Neuronal stem cell (in vitro differentiated cells): ENCODE measurements around the gene CCDC184.
"Not testable (repeated sequence)": the region's sequence is repeated elsewhere in the genome, so short reads cannot be mapped to it uniquely, and the experiment has no call there.

Source experiments
- DNase-seq: peaks from one replicate; pipeline ENCODE4 v3.0.0-alpha.2; 2013; ENCODE audit warnings: low spot score
- H2AFZ ChIP-seq: one replicate; pipeline ENCODE4 v1.6.1; 2013; ENCODE audit warnings: mild to moderate bottlenecking, low read length, inconsistent platforms
- H2AK5ac ChIP-seq: 2 replicates; pipeline ENCODE4 v1.6.1; 2013; ENCODE audit warnings: low read depth, mild to moderate bottlenecking, inconsistent platforms, low read length, moderate library complexity, mixed read lengths
- H2BK120ac ChIP-seq: 2 replicates; pipeline ENCODE4 v1.6.1; 2013; ENCODE audit warnings: low read depth, mild to moderate bottlenecking, inconsistent platforms, low read length, moderate library complexity, mixed read lengths
- H2BK12ac ChIP-seq: one replicate; pipeline ENCODE4 v1.6.1; 2013; ENCODE audit warnings: low read length, inconsistent platforms
- H2BK15ac ChIP-seq: 2 replicates; pipeline ENCODE4 v1.6.1; 2013; ENCODE audit warnings: mild to moderate bottlenecking, low read length, inconsistent platforms, mixed read lengths
- H2BK5ac ChIP-seq: one replicate; pipeline ENCODE4 v1.6.1; 2013; ENCODE audit warnings: inconsistent platforms, mild to moderate bottlenecking, low read length, moderate library complexity
- H3K14ac ChIP-seq: one replicate; pipeline ENCODE4 v1.6.1; 2013; ENCODE audit warnings: low read length, inconsistent platforms
- H3K18ac ChIP-seq: 2 replicates; pipeline ENCODE4 v1.6.1; 2013; ENCODE audit warnings: low read length, inconsistent platforms
- H3K23ac ChIP-seq: 2 replicates; pipeline ENCODE4 v1.6.1; 2013; ENCODE audit warnings: low read depth, mild to moderate bottlenecking, mixed read lengths, low read length, inconsistent platforms; ENCODE audit not compliant: poor library complexity
- H3K27ac ChIP-seq: replicated peaks from 3 replicates; pipeline ENCODE4 v1.5.1; 2013; ENCODE audit warnings: low read length, inconsistent platforms
- H3K27me3 ChIP-seq, 3 experiments: 2 replicates each; pipeline ENCODE4 v1.6.1; 2013; ENCODE audit warnings: low read length in 3 of 3, mild to moderate bottlenecking in 2 of 3, inconsistent platforms in 1 of 3, low read depth in 1 of 3, mixed read lengths in 1 of 3, moderate library complexity in 1 of 3; ENCODE audit not compliant: control insufficient read depth in 3 of 3, insufficient read depth in 3 of 3
- H3K36me3 ChIP-seq, 2 donors: replicated peaks in 1 of 2; 2 replicates each; pipeline ENCODE4 v1.6.1; 2013; ENCODE audit warnings: low read length in 2 of 2; ENCODE audit not compliant: control insufficient read depth in 2 of 2, insufficient read depth in 2 of 2
- H3K4ac ChIP-seq: 2 replicates; pipeline ENCODE4 v1.6.1; 2013; ENCODE audit warnings: inconsistent platforms, mild to moderate bottlenecking, low read length, moderate library complexity
- H3K4me1 ChIP-seq, 2 donors: 1 replicate in 1 of 2; 2 replicates in 1 of 2; pipeline ENCODE4 v1.6.1; 2013; ENCODE audit warnings: low read length in 2 of 2, low read depth in 1 of 2; ENCODE audit not compliant: control insufficient read depth in 2 of 2, insufficient read depth in 1 of 2
- H3K4me2 ChIP-seq: one replicate; pipeline ENCODE4 v1.6.1; 2013; ENCODE audit warnings: mild to moderate bottlenecking, low read length, inconsistent platforms; ENCODE audit not compliant: insufficient read depth, poor library complexity, severe bottlenecking
- H3K4me3 ChIP-seq, 2 donors: 2 replicates each; pipeline ENCODE4 v1.5.1; 2013; ENCODE audit warnings: low read length in 2 of 2, mild to moderate bottlenecking in 2 of 2, inconsistent platforms in 1 of 2, moderate library complexity in 1 of 2
- H3K79me1 ChIP-seq: one replicate; pipeline ENCODE4 v1.6.1; 2013; ENCODE audit warnings: low read depth, mild to moderate bottlenecking, inconsistent platforms, low read length, moderate library complexity
- H3K9ac ChIP-seq: one replicate; pipeline ENCODE4 v1.6.1; 2013; ENCODE audit warnings: mild to moderate bottlenecking, low read depth, low read length, inconsistent platforms; ENCODE audit not compliant: poor library complexity
- H3K9me3 ChIP-seq, 2 donors: replicated peaks in 1 of 2; 2 replicates each; pipeline versions ENCODE3 to v1.6.1; 2013; ENCODE audit warnings: low read length in 2 of 2, mild to moderate bottlenecking in 2 of 2, inconsistent platforms in 1 of 2, low read depth in 1 of 2, mixed read lengths in 1 of 2, moderate library complexity in 1 of 2; ENCODE audit not compliant: control insufficient read depth in 2 of 2, insufficient read depth in 1 of 2
- H4K8ac ChIP-seq: one replicate; pipeline ENCODE4 v1.6.1; 2013; ENCODE audit warnings: low read depth, mild to moderate bottlenecking, inconsistent platforms, low read length, moderate library complexity
- H4K91ac ChIP-seq: one replicate; pipeline ENCODE4 v1.6.1; 2013; ENCODE audit warnings: low read length, low read depth, mild to moderate bottlenecking, inconsistent platforms; ENCODE audit not compliant: poor library complexity
- WGBS, 2 donors: extraction: QIAGEN DNeasy Blood & Tissue Kit; methylation state at CpG; one replicate each; pipeline ENCODE4 v1.1.7; 2013; ENCODE audit warnings: missing lambda C conversion rate in 2 of 2, mixed read lengths in 1 of 2; ENCODE audit not compliant: insufficient read length in 2 of 2, insufficient replicate concordance in 1 of 2; ENCODE audit errors: extremely low coverage in 2 of 2; 5-methylcytosine and 5-hydroxymethylcytosine counted together

CCDC184 gene

GRCh38 chr12:48145981-48146380, 37.5 kb upstream of the CCDC184 start:
- no peak overlapping the region for H3K4me2 ChIP-seq
- H3K18ac ChIP-seq = no peak overlapping the region
- no peak overlapping the region for H2BK120ac ChIP-seq
- no peaks in the 10 kb centered on the region for H3K4me1 ChIP-seq
- H2BK5ac ChIP-seq = no peak overlapping the region
- no peaks in the 10 kb centered on the region for H3K9me3 ChIP-seq
- H3K23ac ChIP-seq = no peak overlapping the region
- peaks cover 39 to 98% of the 10 kb centered on the region in 2 donors for H3K36me3 ChIP-seq
- no peaks in the 10 kb centered on the region for H3K79me1 ChIP-seq
- no peak overlapping the region for H2BK12ac ChIP-seq
- WGBS, 2 donors = no CpG with 5 or more reads among the region's 1 CpG
- H4K8ac ChIP-seq = no peak overlapping the region
- no peak overlapping the region for H3K9ac ChIP-seq
- no peak overlapping the region for H3K14ac ChIP-seq
- no peak overlapping the region for H3K27ac ChIP-seq
- H2AFZ ChIP-seq = no peak overlapping the region
- no peaks in the 10 kb centered on the region for H3K27me3 ChIP-seq
- DNase-seq = no peak
- H3K4me3 ChIP-seq = no peak overlapping the region
- H3K4ac ChIP-seq = no peak overlapping the region
- H4K91ac ChIP-seq = no peak overlapping the region
- H2AK5ac ChIP-seq = no peak overlapping the region
- H2BK15ac ChIP-seq = no peak overlapping the region

- H2BK120ac ChIP-seq = no peak overlapping the region
- H4K91ac ChIP-seq = no peak overlapping the region
- H3K27me3 ChIP-seq = no peaks in the 10 kb centered on the region
- no peak overlapping the region for H3K4me3 ChIP-seq
- WGBS, 2 donors = no CpG with 5 or more reads among the region's 2 CpGs
- no peak overlapping the region for H3K4me2 ChIP-seq
- DNase-seq = no peak
- H2BK15ac ChIP-seq = no peak overlapping the region
- no peak overlapping the region for H3K4ac ChIP-seq
- no peak overlapping the region for H3K9ac ChIP-seq
- H4K8ac ChIP-seq = no peak overlapping the region
- H2BK12ac ChIP-seq = no peak overlapping the region
- H2AK5ac ChIP-seq = no peak overlapping the region
- no peak overlapping the region for H3K14ac ChIP-seq
- H3K27ac ChIP-seq = no peak overlapping the region
- H2AFZ ChIP-seq = no peak overlapping the region
- no peaks in the 10 kb centered on the region for H3K4me1 ChIP-seq
- peaks cover 8 to 51% of the 10 kb centered on the region in 2 donors for H3K36me3 ChIP-seq
- no peak overlapping the region for H2BK5ac ChIP-seq
- no peak overlapping the region for H3K18ac ChIP-seq
- H3K79me1 ChIP-seq = no peaks in the 10 kb centered on the region
- no peaks in the 10 kb centered on the region for H3K9me3 ChIP-seq
- no peak overlapping the region for H3K23ac ChIP-seq
Observed at GRCh38 chr12:48151103-48151771, 32.2 kb upstream of the CCDC184 start.

GRCh38 chr12:48155786-48156185, 27.7 kb upstream of the CCDC184 start:
- not testable (repeated sequence) for H2BK15ac ChIP-seq, H2BK120ac ChIP-seq, H3K79me1 ChIP-seq, H3K4me1 ChIP-seq, H3K14ac ChIP-seq, H3K4ac ChIP-seq, H2BK12ac ChIP-seq, H3K36me3 ChIP-seq, H4K8ac ChIP-seq, H3K4me2 ChIP-seq, H2AFZ ChIP-seq, H3K9ac ChIP-seq, H2AK5ac ChIP-seq, H2BK5ac ChIP-seq, H4K91ac ChIP-seq, H3K27ac ChIP-seq, H3K18ac ChIP-seq, H3K4me3 ChIP-seq, DNase-seq, H3K9me3 ChIP-seq, H3K23ac ChIP-seq, H3K27me3 ChIP-seq
- WGBS, 2 donors = no CpG with 5 or more reads among the region's 5 CpGs

GRCh38 chr12:48156652-48157017, 26.8 kb upstream of the CCDC184 start:
- Histone ChIP-seq H4K91ac (no peak overlapping the region), H3K14ac (no peak overlapping the region), H2AK5ac (no peak overlapping the region), H2AFZ (peak overlapping the region; percentile 91), H2BK5ac (no peak overlapping the region), H3K4me2 (peak overlapping the region; percentile 70), H3K23ac (no peak overlapping the region), H3K4me3 (peak overlapping the region; percentile 33 to 85), H3K27me3 (peaks cover 0 to 5% (median 0%) of the 10 kb centered on the region in 3 experiments), H2BK15ac (no peak overlapping the region), H2BK12ac (no peak overlapping the region), H3K36me3 (no peaks in the 10 kb centered on the region), H3K9me3 (no peaks in the 10 kb centered on the region), H3K4me1 (peaks cover 0 to 3% of the 10 kb centered on the region in 2 donors), H2BK120ac (no peak overlapping the region), H3K79me1 (peaks cover 3% of the 10 kb centered on the region), H3K27ac (no peak overlapping the region), H3K18ac (no peak overlapping the region), H4K8ac (no peak overlapping the region), H3K4ac (no peak overlapping the region), H3K9ac (no peak overlapping the region)
- WGBS, 2 donors = no CpG with 5 or more reads among the region's 8 CpGs
- DNase-seq = no peak
